Activated T-cell treated with anti-CD3 and anti-CD28 coated beads for 48 hours (primary cell): Measurements from ENCODE around the gene GSE1.

Experiments
- DNase-seq: peaks from one replicate; pipeline ENCODE4 v3.0.0-alpha.2; 2020; ENCODE audit warnings: low read depth

The GSE1 gene

DNA sequence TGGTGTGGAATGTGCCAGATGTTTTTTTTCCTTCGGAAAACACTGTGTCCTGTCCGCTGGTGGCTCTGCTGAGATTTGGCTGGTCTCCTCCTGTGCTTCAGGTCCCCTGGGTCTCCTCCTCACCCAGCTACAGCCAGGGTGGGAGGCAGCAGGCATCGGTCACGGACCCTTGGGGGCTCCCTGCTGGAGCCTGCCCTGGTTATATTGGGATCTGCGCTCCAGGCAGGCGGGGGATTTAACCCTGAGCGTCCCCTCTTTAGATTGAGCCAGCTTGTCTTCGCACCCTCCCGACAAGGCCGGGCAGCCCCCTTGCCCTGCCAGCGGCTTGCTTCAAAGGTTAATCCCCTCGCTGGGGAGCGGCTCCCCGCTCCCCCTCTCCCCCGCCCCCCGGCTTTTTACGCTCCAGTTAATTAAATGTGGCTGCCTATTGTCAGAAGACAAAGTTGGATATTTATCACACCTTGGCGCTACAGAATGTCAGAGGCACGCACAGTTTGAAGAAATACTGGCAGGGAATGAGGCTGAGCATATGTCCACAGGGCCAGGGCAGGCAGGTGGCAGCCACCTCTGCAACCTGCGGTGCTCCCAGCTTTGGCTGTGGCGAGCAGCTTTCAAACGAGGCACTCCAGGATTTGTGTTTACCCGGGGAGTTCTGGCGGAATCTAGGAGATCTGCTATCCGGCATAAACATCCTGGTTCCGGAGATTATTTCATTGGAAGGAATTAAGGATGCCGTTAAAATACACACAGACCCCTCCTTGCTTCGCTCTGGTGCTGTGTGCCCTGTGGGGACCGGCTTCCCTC lies 38.2 kb upstream of the GSE1 start:
- DNase-seq, result no peak

DNA sequence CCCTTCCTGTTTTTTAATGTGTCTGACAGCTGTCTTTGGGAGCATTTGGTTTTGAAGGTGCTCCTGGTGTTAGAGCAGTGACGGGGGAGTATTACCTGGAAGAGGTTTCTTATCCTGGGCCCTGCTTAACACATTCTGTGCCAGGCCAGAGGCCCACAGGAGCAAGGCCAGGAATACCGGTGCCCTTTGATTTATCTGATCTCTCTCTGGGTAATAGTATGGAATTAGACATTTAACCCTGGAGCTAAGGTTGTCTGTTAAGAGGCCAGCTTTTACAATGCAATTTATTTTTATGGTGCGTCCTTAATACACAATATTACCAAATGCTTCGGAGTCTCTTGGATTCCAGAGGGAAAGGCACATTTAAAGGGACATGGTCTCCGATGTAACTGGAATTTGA lies 37.2 kb upstream of the GSE1 start:
- DNase-seq, result no peak

DNA sequence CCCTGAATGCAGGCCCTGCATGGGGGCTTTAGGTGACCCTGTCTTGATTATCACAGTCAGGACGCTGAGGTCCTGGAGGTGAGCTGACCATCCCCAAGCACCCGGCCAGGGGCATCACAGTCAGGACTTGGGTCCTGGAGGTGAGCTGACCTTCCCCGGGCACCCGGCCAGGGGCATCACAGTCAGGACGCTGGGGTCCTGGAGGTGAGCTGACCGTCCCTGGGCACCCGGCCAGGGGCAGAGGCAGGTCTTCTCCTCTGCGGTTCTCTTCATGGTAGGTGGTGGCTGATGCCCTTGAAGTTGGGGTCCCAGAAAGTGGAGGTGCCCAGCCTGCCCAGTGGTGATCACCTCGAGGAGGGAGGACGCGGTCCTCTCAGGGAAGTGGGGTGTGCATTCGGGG lies 36.2 kb upstream of the GSE1 start:
- no peak for DNase-seq

DNA sequence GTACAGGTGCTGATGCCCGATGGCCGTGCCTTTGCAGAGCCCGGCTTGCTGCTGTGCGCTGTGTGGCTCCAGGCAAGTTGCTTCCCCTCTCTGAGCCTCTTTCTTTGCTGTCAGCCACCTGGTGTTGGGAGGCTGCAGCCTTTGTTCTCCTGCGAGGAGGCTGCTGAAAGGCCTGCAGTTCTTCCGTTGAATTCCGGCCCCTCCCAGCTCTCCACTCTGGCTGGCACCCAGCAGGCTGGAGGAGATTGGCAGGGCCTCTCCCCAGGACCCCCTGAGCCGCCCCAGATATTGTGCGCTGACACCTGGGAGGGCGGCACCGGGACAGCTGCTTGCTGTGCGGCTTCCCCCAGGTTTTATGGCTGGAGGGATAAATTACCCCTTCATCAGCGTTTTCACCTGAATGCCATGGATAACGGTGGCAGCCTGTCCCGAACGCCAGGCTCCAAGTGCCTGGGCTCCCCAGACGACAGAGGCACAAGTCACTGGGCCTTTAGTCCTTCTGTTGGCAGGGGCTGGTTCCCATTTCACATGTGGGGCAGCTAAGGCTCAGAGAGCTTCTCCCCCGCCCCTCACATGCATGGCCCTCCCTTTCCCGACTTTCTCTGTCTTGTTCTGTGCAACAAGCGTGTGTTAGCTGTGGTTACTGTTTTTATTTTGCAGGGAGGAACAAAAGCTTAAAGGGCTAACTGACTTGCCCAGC lies 35.1 kb upstream of the GSE1 start:
- DNase-seq, result no peak

DNA sequence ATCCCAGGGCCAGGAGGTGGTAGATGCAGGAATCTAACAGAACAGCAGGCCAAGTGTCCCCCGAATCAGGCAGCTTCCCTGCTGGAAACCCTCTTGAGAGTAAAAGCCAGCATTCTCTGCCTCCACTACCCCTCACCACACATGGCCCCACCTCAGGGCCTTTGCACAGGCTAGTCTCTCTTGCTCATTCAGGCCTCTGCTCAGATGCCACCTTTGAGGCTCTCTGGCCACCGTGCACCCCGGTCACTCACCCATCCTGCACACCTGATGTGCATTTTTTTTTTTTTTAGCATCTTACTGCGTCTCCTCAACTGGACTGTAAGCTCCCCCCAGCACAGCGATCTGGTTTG lies 34.5 kb upstream of the GSE1 start:
- no peak for DNase-seq

DNA sequence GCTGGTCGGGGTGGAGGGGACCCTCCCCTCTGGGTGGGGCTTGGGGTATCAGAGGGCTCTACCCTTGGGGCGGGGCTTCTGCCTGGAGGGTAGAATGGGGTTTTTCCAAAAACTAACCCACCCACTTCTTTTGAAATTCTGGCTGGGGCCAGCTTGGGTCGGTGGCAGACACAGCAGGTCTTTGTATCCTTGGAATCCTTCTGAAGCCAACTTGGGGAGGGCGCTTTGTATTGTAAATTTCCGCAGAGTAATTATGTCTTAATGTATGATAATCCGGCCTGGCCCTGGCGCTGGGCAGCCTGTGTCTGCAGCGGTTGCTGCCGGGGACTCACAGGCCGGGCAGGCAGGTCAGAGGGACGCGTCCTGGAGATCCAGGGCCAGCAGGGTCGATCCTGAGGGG lies 33.9 kb upstream of the GSE1 start:
- no peak for DNase-seq

DNA sequence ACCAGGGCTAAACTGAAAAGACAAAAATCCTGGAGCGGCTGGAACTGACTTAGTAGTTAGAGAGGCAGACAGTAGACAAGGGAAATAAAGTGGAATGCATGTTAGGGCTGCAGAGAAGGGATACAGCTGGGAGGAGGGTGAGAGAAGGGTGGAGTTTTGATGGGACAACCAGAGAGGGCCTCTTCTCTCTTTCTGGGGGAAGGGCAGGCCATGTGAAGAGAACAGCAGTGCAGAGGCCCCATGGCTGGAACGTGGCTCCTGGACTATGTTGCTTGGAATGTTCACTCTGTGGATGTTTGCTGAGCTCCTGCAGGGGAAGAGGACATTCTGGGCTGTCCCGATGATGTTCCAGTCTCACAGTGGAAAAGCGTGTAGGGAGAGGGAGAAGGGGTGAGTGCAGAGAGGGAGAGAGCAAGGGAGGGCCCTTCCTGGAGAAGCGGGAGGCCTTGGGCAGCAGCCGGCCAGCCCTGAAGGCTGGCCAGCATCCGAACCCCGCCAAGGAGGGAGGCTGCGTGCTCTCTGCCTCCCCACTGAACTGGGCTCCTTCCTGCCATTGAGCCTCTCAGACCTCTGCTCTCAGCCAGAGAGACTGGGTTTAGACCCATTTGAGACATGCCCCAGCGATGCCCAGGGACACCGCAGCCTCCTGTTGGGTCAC lies 33.1 kb upstream of the GSE1 start:
- DNase-seq, result no peak

DNA sequence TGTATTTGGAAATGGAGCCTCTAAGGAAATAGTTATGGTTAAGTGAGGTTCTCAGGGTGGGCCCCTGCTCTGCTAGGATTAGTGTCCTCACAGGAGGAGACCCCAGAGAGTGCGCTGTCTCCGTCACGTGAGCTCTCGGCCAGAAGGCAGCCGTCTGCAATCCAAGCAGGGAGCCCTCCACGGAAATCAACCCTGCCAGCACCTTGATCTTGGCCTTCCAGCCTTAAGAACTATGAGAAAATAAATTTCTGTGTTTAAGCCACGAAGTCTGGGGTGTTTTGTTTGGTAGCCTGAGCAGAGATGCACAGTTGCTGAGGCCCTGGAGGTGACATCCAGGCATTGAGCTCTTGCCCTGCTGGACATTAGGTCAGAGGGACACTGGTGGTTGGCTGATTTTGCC lies 32.4 kb upstream of the GSE1 start:
- DNase-seq, result no peak

DNA sequence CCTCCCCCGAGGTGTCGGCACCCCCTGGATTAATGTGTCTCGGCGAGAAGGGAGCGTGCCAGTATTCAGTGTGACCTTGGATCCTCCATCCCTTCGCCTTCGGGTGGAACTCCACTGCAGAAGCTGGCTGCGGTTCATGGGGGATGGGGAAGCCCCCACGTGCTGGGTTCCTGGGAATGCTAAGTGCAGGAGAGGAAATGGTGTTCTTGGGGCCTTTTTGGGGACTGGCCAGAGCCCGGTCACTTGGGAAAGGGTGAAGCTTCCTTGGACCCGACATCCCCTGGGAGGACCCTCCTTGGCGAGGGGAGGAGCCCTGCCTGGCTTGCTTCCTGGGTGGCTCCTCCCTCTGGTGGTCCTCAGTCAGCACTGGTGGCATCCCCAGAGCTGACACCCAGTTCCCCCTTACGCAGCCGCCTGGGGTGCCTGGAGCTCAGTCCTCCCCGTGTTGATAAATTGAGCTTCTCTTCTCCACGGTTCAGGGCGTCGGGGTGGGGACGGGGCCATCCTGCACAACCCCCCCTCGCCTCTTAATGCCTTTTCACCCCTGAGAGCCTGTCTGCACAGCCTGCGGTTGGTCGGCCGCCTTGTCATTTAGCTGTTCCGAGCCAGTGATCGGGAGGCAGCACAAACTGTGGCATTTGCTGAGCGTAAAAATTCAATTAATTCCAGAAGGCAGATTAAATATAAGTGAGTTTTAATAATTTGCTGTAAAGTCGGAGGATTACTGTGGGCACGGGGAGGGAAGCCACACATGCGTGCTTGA lies 30.7 kb upstream of the GSE1 start:
- DNase-seq, result no peak

DNA sequence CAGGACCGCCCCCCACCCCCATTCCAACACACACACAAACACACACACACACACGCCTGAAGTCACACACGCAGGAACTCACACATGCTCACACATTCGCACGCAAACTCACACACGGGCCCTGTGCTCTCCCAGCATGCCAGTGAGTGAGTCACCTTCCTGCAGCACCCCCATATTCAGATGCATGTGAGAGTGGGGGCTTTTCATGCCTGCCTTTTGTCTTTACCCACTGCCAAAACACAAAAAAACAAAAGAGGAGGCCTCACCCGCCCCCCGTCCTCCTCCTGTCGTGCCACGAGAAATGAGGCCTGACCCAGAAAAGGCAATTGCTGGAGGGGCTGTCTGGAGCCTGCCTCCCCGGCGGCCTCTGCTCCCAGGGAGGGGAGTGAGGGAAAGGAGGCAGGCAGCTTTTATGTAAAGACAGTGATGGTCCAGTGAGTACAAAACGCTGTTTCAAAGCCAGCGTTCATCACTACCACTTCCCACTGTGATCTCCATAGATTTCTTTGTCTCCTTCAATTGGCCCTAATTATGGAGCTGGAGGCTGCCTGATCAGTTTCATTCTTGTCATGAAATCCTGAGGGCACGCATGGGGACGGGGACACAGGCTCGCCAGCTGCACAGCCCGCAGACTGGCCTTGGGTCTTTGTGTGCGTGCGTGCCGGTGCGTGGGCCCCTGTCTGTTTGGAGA lies 29.5 kb upstream of the GSE1 start:
- DNase-seq, result no peak

DNA sequence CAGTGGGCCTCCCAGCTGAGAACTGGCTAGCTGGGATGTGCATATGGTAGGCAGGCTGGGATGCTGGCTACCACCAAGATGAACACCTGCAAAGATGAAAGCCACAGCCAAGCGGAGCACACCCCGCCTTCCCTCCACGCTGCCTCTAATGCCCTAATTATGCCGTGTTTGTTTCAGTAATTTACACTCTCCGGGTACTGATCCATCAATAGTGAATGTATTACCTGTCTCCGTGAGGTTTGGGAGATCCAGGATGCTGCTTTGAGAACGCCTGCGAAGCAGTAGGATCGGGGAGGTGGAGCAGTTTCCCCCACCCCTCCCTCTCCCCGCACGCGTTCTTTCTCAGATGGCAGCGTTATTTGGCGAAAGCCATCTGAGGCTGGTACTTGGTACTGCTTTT lies 28.9 kb upstream of the GSE1 start:
- DNase-seq, result no peak

DNA sequence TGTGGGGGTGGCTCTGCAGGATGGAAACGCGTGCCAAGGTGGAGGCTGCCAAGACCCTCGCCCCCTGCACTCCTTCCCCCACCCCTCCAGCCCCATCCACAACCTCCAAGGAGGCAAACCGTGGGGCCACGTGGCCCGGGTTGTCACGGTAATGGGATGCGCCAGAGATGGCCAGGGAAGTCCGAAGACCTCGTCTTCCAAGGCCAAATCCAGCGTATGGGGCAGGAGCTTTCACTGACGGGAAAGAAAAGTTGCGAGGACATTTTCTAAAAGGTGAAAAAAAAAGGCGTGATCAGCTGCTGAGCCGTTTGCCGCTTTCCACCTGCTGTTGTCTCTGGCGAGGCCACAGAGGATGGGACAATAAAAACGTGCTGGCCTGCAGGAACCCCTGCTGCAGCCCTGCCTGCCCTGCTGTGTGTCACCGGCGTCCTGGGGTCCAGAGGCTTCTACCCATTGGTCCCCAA lies 28.3 kb upstream of the GSE1 start:
- no peak for DNase-seq

DNA sequence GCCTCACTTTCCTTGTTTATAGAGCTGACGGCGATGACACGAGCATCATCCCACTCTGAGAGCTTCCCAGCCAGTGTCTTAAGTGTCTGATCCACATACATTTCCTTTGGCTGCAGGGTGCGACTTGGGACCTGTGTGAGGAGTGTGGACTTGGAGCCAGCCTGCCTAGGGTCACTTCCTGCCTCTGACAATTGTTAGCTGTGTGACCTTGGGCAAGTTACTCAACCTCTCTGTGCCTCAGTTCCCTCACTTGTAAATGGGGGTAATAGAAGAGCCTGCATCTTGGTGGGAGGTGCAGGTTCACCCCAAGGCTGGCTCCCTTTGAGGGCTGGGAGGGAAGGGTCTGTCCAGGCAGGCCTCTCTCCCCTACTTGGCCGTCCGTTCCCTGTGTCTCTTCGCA lies 27.4 kb upstream of the GSE1 start:
- no peak for DNase-seq

DNA sequence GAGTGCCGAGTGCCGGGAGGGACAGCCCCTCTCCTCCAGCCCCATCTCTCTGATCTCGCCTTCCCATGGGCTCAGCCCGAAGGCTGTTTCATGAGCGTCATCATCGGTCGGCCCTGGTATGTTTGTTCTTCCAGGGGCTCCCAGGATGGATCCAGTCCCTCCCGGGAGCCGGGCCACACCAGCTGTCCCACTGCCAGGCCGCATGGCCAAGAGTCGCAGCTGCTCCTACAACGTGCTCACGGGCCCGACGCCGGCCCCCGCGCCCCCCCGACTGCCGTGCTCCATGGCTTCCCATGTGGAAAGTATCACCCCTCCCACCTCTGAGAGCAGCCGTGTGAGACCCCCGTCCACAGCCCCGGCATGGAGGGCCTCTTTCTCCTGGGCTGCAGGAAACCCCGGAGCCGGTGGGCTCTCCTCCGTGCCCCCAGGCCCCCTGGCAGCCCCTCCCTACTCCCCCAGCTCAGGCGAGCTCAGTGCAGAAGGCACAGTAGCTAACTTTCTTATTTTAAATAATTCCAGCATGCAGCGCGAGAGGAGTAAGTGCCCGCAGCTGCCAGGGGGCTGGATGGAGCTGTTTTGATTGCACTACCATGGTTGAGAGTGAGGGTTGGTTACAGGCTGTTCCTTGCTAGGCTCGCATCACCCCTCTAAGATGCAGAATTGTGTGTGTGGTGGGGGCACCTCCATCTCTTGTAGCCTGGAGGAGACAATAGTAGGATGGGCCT lies 26.6 kb upstream of the GSE1 start:
- no peak for DNase-seq

DNA sequence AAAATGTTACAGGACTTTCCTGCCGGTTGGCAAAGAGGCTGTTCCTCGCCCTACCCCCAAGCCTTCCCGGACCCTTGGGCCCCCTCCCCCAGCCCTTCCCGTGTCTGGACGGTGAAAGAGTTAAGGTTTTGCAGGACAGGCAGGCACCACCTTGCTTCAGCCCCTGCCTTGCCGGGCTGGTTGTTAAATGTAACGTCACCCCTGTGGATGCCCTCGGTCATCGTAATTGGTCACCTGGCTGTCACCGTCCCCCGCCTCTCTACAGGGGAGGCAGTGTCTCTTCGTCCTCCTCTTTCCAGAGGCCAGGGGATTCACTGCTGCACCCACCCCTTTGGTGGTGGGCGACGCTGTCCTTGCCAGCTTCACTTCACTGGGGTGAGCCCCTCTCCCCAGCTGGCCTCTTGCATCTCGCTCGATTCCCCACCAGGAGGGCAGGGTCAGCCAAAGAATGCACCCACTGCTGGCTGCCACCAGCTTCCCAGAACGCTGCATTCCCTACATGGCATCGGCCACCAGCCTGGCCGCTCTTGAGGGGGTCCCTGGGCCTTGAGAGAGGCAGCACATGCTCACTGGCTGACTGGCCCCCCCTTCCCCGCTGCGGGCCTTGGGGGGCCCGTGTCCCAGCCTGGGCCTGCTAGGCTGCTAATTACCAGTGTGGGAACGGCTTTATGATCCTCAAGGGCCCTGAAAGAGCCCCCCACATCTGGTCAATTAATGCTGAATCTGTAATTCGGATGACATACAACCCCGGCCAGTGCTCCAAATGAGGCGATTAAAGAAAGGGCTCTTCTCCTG lies 25.2 kb upstream of the GSE1 start:
- no peak for DNase-seq

DNA sequence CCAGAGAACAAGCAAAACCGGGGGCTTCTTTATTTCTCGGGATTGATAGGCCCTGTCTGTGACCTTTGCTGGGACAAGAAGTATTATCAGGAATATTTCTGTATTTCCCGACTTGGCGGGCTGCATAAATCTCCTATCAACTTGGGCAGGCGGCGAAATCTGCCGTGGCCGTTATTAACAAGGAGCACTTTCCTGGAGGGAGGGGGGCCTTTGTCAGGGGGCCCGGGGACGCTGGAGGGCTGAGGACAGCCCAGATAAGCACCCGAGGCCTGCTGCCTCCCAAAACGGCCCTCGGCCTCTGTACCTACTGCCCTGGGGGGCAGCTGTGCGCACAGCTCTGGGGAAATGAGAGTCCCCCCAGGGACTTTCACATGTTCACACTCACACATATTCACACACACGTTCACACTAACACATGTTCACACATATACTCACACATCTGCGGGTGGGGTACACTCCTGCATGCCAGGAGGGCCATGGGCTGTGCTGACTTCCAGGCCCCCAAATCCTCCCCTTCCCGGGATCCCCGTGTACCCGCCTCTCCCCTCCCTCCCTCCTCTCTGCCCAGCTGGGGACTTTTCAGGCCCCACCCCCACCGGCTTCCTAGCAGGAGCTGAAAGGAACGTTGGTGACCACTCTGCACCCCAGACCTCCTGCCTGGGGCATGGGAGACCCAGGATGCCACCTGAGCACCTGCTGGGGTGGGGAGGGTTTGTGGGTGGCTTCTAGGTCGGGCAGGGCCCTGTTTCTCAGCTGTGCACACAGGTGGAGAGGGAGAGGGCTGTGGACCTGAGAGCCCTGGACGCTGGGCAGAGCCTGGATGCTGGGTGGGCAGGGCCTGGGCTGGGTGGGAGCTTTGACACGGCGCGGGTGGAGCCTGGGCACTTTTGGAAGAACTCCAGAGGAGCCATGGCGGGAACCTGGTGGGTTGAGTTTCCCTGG lies 24.3 kb upstream of the GSE1 start:
- no peak for DNase-seq

DNA sequence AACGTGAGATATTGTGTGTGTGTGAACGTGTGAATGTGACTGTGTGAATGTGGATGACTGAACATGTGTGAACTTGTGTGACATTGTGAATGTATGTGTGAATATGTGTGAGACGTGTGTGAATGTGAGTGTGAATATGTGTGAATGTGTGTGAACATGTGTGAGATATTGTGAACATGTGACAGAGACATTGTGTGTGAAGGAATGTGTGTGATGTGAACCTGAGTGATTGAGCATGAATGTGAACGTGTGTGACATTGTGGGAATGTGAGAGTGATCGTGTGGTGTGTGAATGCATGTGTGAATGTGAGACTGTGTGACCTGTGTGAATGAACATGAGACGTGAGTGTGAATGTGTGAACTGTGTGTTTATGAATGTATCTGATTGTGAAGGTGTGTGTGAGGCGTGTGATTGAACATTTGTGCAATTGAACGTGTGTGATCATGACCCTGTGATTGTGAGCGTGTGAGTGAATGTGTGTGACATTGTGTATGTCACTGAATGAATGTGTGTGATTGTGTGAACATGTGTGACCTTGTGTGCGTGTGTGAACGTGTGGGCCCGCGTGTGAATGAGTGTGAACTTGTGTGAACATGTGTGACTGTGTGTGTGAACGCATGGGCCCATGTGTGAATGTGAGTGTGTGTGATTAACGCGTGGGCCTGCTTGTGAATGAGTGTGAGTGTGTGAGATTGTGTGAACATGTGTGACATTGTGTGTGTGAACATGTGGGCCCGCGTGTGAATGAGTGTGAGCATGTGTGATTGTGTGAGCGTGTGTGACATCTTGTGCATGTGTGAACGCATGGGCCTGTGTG lies 23.2 kb upstream of the GSE1 start:
- no peak for DNase-seq

DNA sequence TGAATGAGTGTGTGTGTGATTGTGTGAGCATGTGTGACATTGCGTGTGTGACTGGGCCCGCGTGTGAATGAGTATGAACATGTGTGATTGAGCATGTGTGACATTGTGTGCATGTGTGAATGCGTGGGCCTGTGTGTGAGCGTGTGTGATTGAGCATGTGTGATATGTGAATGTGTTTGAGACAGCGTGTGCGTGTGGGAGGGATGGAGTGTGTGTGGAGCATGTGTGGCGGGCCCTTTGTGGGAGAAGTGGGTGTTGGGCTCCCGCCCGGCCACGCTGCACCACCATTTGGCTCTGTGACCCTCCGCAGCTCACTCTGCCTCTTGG lies 22.7 kb upstream of the GSE1 start:
- no peak for DNase-seq

DNA sequence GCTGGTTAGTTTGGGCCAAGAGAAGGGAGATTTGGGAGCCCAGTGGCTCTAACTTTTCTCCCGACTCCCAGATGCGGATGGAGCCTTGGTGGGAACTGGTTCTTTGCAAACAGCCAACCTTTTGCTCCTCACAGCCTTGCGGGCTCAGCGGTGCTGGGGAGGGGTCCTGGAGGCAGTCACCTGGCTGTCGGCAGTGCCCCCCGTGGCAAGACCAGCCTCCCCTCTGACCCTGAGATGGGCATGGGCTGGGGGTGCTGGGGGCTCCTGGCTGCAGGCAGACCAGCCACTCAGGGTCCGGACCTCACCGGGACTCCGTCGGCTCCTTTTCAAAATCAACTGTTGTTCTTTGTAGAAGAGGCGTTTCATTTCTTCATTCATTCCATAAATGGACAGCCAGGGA lies 21.7 kb upstream of the GSE1 start:
- DNase-seq, result no peak
